Panc1 (cell line): ENCODE data around the gene P2RY2. TPM values are rescaled to one million over a fixed set of nuclear protein-coding genes. Genes with fewer than 3 reads are reported as not detected.

ENCODE experiments used
- ATAC-seq: fragments of 200-7000 bp; cut with Tn5 transposase; 2 replicates; pipeline ENCODE4 v1.9.1; 2020; ENCODE audit warnings: mild to moderate bottlenecking, moderate library complexity
- BruUV-seq: library from RNA; stranded (reverse); fragments of 400-500 nt; replicated peaks from 2 replicates; lab custom pipeline; 2021; lab: Mats Ljungman, UMichigan
- CTCF ChIA-PET: fragments of 300-600 bp; sonication (Branson Sonifier 250); formaldehyde crosslinking; loops from one replicate; lab custom pipeline; 2022; ENCODE audit warnings: antibody characterized with exemption; lab: Charles Lee
- POLR2A ChIA-PET: fragments of 300-600 bp; sonication (Branson Sonifier 250); formaldehyde crosslinking; loops from one replicate; lab custom pipeline; 2022; ENCODE audit warnings: antibody characterized with exemption; lab: Charles Lee
- DNase-seq: peaks from one replicate; pipeline ENCODE4 v3.0.0-alpha.2; 2010; ENCODE audit warnings: low read depth, low spot score
- H3K27ac ChIP-seq: 2 replicates; pipeline ENCODE4 v1.5.1; 2011; ENCODE audit warnings: mild to moderate bottlenecking, low read length, inconsistent platforms
- H3K27me3 ChIP-seq: fragments of 200-500 bp; sonication (Bioruptor generic); 2 replicates; pipeline ENCODE4 v1.6.0; 2014; ENCODE audit warnings: low read length, inconsistent platforms; ENCODE audit not compliant: control insufficient read depth, insufficient read depth
- H3K36me3 ChIP-seq: fragments of 200-500 bp; sonication (Bioruptor generic); 2 replicates; pipeline ENCODE4 v1.5.1; 2014; ENCODE audit warnings: inconsistent platforms, mild to moderate bottlenecking, low read length, moderate library complexity; ENCODE audit not compliant: control insufficient read depth, insufficient read depth
- H3K4me1 ChIP-seq: 2 replicates; pipeline ENCODE4 v1.5.1; 2011; ENCODE audit warnings: inconsistent platforms, mild to moderate bottlenecking, low read length, moderate library complexity; ENCODE audit not compliant: control insufficient read depth, insufficient read depth
- H3K4me3 ChIP-seq, 2 experiments: 2 replicates each; pipeline ENCODE4 v1.5.1; 2011 to 2012; ENCODE audit warnings: low read depth in 2 of 2, low read length in 2 of 2, mild to moderate bottlenecking in 2 of 2, inconsistent platforms in 1 of 2, moderate library complexity in 1 of 2
- H3K9me3 ChIP-seq: fragments of 200-500 bp; sonication (Bioruptor generic); 2 replicates; pipeline ENCODE4 v1.5.1; 2014; ENCODE audit warnings: low read depth, mild to moderate bottlenecking, inconsistent platforms, low read length, moderate library complexity; ENCODE audit not compliant: control insufficient read depth, insufficient read depth
- POLR2AphosphoS5 ChIP-seq: IDR thresholded peaks from 2 replicates; pipeline ENCODE4 v1.6.1; 2012; ENCODE audit warnings: mild to moderate bottlenecking, low read depth, low read length, moderate library complexity
- SIN3A ChIP-seq: IDR thresholded peaks from 2 replicates; pipeline ENCODE4 v1.6.1; 2012; ENCODE audit warnings: low read depth, mild to moderate bottlenecking, low read length, moderate library complexity, borderline replicate concordance; ENCODE audit not compliant: insufficient read depth
- TCF7L2 ChIP-seq: IDR thresholded peaks from 2 replicates; pipeline ENCODE4 v1.6.1; 2011; ENCODE audit warnings: mild to moderate bottlenecking, low read depth, low read length, inconsistent platforms
- in situ Hi-C: cut with HindIII; loops from 2 replicates; pipeline ENCODE4 v1.10.0; 2016; ENCODE audit warnings: low sequenced_read_pairs, low pct_unique_long_range_greater_than_20kb
- intact Hi-C: fragments of 100-400 bp; cut with micrococcal nuclease; formaldehyde crosslinking; loops from one replicate; pipeline ENCODE4 v1.10.0; 2022; ENCODE audit not compliant: unreplicated experiment
- total RNA-seq: library from RNA; stranded (reverse); gene quantifications from one replicate; pipeline ENCODE4 v1.2.1, GENCODE V29; 2021; ENCODE audit not compliant: unreplicated experiment
- TF ChIP-seq, protein P1 (sequence below), 2 experiments: IDR thresholded peaks; 2 replicates each; pipeline ENCODE4 v1.6.1; 2011 to 2012; ENCODE audit warnings: low read depth in 2 of 2, control low read depth in 1 of 2, low read length in 1 of 2, mild to moderate bottlenecking in 1 of 2, moderate library complexity in 1 of 2; ENCODE audit not compliant: insufficient read depth in 1 of 2
- TF ChIP-seq, protein P2 (sequence below): fragments of 450-650 bp; IDR thresholded peaks from 2 replicates; pipeline ENCODE4 v1.5.1; 2017; ENCODE audit warnings: mild to moderate bottlenecking

Gene P2RY2
- total RNA-seq, 1 experiment from 2014 or later = 2.4 TPM

DNA sequence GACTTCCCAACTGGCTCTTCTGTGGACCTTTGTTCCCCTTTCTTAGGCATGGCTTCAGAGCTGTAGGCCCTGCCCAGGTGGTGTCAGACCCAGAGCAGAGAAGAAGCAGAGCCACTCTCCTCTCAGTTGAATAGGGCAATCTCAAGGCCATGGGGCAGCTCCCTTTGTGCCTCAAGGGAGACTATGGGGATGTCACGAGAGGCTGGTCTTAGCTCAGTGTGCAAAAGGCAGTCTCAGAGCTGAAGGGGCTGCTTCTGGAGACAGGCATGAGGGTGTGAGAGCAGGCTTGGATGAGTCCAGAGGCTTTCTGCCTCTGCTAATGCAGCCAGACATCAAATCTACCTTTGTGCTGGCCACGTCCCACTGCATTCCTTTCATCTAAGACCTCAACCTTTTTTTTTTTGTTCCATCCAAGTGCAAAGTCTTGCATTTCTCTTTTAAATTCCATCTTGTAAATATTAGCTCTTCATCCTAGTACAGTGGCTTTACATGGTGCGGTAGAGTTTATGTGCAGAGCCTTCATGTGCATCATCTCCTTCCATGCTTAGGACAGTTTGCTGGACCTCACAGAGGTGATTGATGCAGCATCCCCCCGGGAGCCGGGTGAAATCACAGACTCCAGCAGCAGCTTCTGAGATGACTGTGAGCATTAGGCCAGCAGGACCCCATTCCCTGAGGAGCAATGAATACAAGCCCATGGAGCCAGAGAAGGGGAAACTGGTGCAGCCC lies 41.8 kb upstream of the P2RY2 start:
- ATAC-seq = no peak
- H3K27me3 ChIP-seq = no peaks in the 10 kb centered on the region
- in situ Hi-C loops = no loop called here
- no peaks in the 10 kb centered on the region for H3K9me3 ChIP-seq
- DNase-seq = no peak
- H3K4me1 ChIP-seq = no peaks in the 10 kb centered on the region
- intact Hi-C loops = loop anchor here (2.0 to 5.0 kb wide), 2 partner anchors 252 to 449 kb away; no protein-coding TSS in a partner anchor
- CTCF ChIA-PET = interaction anchor here (0.7 kb wide), 2 partner anchors 92 to 251 kb away, joined by 4 read pairs; no protein-coding TSS in a partner anchor
- no peaks in the 10 kb centered on the region for H3K36me3 ChIP-seq
- TF ChIP-seq POLR2AphosphoS5 (no peak), TCF7L2 (no peak)
- TF ChIP-seq, protein P1, sequence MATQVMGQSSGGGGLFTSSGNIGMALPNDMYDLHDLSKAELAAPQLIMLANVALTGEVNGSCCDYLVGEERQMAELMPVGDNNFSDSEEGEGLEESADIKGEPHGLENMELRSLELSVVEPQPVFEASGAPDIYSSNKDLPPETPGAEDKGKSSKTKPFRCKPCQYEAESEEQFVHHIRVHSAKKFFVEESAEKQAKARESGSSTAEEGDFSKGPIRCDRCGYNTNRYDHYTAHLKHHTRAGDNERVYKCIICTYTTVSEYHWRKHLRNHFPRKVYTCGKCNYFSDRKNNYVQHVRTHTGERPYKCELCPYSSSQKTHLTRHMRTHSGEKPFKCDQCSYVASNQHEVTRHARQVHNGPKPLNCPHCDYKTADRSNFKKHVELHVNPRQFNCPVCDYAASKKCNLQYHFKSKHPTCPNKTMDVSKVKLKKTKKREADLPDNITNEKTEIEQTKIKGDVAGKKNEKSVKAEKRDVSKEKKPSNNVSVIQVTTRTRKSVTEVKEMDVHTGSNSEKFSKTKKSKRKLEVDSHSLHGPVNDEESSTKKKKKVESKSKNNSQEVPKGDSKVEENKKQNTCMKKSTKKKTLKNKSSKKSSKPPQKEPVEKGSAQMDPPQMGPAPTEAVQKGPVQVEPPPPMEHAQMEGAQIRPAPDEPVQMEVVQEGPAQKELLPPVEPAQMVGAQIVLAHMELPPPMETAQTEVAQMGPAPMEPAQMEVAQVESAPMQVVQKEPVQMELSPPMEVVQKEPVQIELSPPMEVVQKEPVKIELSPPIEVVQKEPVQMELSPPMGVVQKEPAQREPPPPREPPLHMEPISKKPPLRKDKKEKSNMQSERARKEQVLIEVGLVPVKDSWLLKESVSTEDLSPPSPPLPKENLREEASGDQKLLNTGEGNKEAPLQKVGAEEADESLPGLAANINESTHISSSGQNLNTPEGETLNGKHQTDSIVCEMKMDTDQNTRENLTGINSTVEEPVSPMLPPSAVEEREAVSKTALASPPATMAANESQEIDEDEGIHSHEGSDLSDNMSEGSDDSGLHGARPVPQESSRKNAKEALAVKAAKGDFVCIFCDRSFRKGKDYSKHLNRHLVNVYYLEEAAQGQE (IDR thresholded peaks at IDR 0.05; ENCODE audit: insufficient read depth in 1 of 2, low read depth in 2 of 2, low read length in 1 of 2) = no peak
- TF ChIP-seq, protein P2, sequence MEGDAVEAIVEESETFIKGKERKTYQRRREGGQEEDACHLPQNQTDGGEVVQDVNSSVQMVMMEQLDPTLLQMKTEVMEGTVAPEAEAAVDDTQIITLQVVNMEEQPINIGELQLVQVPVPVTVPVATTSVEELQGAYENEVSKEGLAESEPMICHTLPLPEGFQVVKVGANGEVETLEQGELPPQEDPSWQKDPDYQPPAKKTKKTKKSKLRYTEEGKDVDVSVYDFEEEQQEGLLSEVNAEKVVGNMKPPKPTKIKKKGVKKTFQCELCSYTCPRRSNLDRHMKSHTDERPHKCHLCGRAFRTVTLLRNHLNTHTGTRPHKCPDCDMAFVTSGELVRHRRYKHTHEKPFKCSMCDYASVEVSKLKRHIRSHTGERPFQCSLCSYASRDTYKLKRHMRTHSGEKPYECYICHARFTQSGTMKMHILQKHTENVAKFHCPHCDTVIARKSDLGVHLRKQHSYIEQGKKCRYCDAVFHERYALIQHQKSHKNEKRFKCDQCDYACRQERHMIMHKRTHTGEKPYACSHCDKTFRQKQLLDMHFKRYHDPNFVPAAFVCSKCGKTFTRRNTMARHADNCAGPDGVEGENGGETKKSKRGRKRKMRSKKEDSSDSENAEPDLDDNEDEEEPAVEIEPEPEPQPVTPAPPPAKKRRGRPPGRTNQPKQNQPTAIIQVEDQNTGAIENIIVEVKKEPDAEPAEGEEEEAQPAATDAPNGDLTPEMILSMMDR = no peak
- H3K27ac ChIP-seq = no peak overlapping the region
- no TSS peak for BruUV-seq
- H3K4me3 ChIP-seq = no peak overlapping the region
- POLR2A ChIA-PET = no interaction called here

- 0 out of 2 replicates have a peak, but pooled peaks cover 3% of the 10 kb centered on the region for H3K27me3 ChIP-seq
- intact Hi-C loops = loop anchor here (2.0 to 5.0 kb wide), 2 partner anchors 252 to 450 kb away; no protein-coding TSS in a partner anchor
- BruUV-seq = no TSS peak
- H3K4me3 ChIP-seq = no peak overlapping the region
- ATAC-seq (no peak), DNase-seq (no peak)
- ChIA-PET POLR2A (no interaction called here), CTCF (interaction anchor here (0.7 to 1.2 kb wide), 2 partner anchors 252 to 346 kb away, joined by 4 to 15 read pairs; no protein-coding TSS in a partner anchor)
- H3K4me1 ChIP-seq = no peaks in the 10 kb centered on the region
- no peaks in the 10 kb centered on the region for H3K9me3 ChIP-seq
- in situ Hi-C loops = no loop called here
- H3K27ac ChIP-seq = no peak overlapping the region
- H3K36me3 ChIP-seq = no peaks in the 10 kb centered on the region
- no peak for TF ChIP-seq TCF7L2
- TF ChIP-seq SIN3A = no peak
- TF ChIP-seq, protein P2 = no peak
- no peak for TF ChIP-seq POLR2AphosphoS5
- TF ChIP-seq, protein P1 (IDR thresholded peaks at IDR 0.05; ENCODE audit: insufficient read depth in 1 of 2, low read depth in 2 of 2, low read length in 1 of 2) = no peak
Observed at GRCh38 chr11:73176874-73177155, 41.3 kb upstream of the P2RY2 start.
